Kasumi-1 (cell line): Measurements from ENCODE around the gene SOS2.
"Not testable (repeated sequence)": the region's sequence is repeated elsewhere in the genome, so short reads cannot be mapped to it uniquely, and the experiment has no call there.

ENCODE experiments used
- DNase-seq, 2 experiments: peaks; one replicate each; lab custom pipeline; 2025; lab: John Stamatoyannopoulos, UW

The SOS2 gene

GRCh38 chr14:50085570-50086320, 145.6 kb downstream of the SOS2 start:
- no peak for DNase-seq

- no peak for DNase-seq
Observed at GRCh38 chr14:50084666-50085065, 146.7 kb downstream of the SOS2 start.

GRCh38 chr14:50083467-50084337, 147.7 kb downstream of the SOS2 start:
- DNase-seq = no peak

- DNase-seq = no peak
Observed at GRCh38 chr14:50082784-50083466, 148.5 kb downstream of the SOS2 start.

- no peak for DNase-seq
Observed at GRCh38 chr14:50082308-50082742, 149.1 kb downstream of the SOS2 start.

DNA sequence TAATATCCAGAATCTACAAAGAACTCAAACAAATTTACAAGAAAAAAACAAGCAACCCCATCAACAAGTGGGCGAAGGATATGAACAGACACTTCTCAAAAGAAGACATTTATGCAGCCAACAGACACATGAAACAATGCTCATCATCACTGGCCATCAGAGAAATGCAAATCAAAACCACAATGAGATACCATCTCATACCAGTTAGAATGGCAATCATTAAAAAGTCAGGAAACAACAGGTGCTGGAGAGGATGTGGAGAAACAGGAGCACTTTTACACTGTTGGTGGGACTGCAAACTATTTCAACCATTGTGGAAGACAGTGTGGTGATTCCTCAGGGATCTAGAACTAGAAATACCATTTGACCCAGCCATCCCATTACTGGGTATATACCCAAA, 152.3 kb downstream of the SOS2 start:
- DNase-seq = not testable (repeated sequence)

GRCh38 chr14:50073663-50074062, 157.7 kb downstream of the SOS2 start:
- DNase-seq = not testable (repeated sequence)

DNA sequence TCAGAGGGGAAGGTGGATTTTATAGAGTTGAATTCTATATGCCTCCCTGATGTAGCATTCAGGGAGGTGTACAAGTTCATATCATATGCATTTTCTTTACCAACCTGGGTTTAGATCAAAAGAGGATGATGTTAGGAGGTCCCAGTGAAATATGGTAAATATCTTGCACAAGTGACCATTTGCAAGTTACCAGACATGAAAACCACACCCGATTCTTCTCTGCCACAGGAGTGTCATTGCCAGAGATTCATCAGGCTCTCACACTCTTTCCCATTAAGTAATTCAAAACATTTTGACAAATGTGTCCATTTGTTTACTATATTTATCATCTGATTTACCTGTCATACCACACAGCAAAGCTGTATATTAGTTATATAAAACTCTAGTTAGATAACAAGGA, 159.0 kb downstream of the SOS2 start:
- DNase-seq = no peak

GRCh38 chr14:50070840-50071548, 160.4 kb downstream of the SOS2 start:
- DNase-seq = no peak

DNA sequence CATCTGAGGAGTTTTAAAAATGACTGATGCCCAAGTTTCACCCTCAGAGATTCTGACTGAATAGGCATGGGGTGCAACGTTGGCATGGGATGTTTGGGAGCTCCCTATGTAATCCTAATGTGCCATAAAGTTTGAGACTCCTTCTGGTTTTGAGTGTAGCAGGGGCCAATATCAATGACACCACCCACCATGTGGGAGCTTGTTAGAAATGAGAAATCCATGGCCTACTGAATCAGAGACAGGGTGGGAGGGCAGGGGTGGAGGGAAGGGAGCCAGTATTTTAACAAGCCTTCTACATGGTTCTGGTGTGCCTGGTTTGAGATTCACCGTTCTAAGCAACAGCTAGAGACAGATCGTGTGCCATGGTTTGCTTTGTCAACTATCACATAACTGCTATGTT, 161.1 kb downstream of the SOS2 start:
- no peak for DNase-seq

DNA sequence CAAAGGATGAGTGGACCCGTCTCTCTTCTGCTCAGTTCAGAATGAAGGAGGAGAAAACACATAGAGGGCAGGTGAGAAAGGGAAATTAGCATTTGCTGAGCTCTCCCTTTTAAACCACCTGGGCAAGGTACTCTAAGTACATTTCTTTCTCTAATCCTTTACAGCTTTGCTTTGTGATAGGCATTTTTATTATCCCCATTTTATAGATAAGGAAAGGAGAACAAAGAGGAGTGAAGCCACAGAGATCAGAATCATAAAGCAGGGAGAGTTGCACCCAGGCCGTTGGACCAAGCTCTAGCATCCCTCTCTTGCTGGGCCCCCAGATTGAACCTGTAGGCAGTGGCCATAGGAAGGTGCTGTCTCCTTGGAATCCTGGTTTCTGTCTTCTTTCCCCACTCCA, 162.1 kb downstream of the SOS2 start:
- no peak for DNase-seq

DNA sequence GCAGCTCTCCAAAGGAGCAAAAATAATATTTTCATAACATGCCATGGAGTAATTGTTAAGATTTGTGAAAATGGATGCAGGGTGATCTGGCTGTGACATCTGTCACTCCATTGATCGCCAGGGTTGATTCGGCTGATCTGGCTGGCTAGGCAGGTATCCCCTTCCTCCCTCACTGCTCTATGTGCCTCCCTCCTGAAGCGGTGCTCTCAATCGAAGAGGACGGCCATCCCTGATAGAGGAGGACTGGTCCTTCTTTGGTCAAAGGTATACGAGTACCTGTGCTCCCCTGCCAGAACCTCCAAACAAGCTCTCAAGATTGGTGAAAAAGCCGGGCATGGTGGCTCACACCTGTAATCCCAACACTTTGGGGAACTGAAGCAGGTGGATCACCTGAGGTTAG, 162.9 kb downstream of the SOS2 start:
- no peak for DNase-seq

DNA sequence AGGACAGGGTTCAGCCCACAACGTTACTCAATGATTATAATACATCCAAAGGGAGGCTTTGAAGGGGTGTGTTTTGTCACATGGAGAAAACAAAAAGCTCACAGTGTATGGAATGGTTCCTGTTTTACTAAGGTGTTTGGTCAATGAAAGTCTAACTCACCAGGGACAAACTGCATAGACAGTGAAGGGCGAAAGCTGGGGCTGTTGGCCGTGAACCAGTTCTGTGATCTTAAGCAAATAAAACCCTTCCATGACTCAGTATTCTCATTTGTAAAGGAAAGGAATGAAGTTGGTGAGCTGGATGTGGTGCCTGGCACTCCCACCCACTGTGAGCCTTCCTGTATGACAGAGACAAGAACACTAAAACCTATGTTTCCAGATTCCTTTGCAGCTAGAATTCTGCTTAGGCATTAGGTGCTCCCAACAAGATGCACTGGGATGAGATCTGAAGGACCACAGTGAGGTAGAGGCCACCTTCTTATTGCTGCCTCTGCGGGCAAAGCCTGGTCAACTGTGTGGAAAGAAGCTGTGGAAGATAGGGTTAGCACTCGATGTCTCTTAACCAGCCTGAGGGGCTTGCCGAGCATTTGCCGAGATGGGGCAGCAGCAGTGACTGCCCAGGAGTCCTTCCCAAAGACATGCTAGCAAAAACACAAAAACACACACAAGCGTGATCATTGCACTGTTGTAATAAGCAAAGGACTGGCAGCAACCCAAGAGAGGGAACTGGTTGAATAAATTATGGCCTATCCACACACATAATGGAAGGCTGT, 163.5 kb downstream of the SOS2 start:
- DNase-seq = no peak
